GM12878 (cell line): ENCODE data around the gene TSC2. TPM values are rescaled to one million over a fixed set of nuclear protein-coding genes. Genes with fewer than 3 reads are reported as not detected.

Experiments used
- ATAC-seq: fragments of 200-7000 bp; cut with Tn5 transposase; 3 replicates; pipeline ENCODE4 v1.9.1; 2020; ENCODE audit warnings: mild to moderate bottlenecking, moderate library complexity
- BruUV-seq: library from RNA; stranded (reverse); fragments of 400-500 nt; replicated peaks from 2 replicates; lab custom pipeline; 2021; lab: Mats Ljungman, UMichigan
- CTCF ChIA-PET: fragments of 300-600 bp; sonication (Branson Sonifier 250); formaldehyde crosslinking; extraction: SDS; loops from one replicate; lab custom pipeline; 2021; ENCODE audit warnings: inconsistent platforms; lab: Yijun Ruan, JAX
- POLR2A ChIA-PET: fragments of 350-600 bp; formaldehyde crosslinking; extraction: SDS; loops from one replicate; lab custom pipeline; 2021; ENCODE audit warnings: inconsistent platforms; lab: Charles Lee
- RAD21 ChIA-PET: fragments of 300-600 bp; sonication (Branson Sonifier 250); formaldehyde crosslinking; loops from one replicate; lab custom pipeline; 2023; ENCODE audit warnings: antibody characterized with exemption; ENCODE audit not compliant: unreplicated experiment; lab: Charles Lee
- SMC1A ChIA-PET: fragments of 300-600 bp; sonication (Branson Sonifier 250); formaldehyde crosslinking; loops from one replicate; lab custom pipeline; 2023; ENCODE audit not compliant: unreplicated experiment, uncharacterized antibody; lab: Charles Lee
- DNase-seq: peaks from one replicate; pipeline ENCODE4 v3.0.0-alpha.2; 2011; ENCODE audit warnings: low read depth, low spot score
- FAIRE-seq: peaks from 3 replicates; lab custom pipeline; 2011; peaks lifted over from hg19 to GRCh38; lab: Jason Lieb, UNC
- H2AFZ ChIP-seq: 2 replicates; pipeline ENCODE4 v1.6.0; 2011; ENCODE audit warnings: low read depth, low read length, control low read depth; ENCODE audit not compliant: control insufficient read depth
- H3K27ac ChIP-seq: 2 replicates; pipeline ENCODE4 v1.5.1; 2011; ENCODE audit warnings: control low read depth; ENCODE audit not compliant: control insufficient read depth, insufficient read depth
- H3K27me3 ChIP-seq, 2 experiments: replicated peaks in 1 of 2; 2 replicates each; pipeline versions ENCODE4 v1.6.0 to v1.6.1; 2011; ENCODE audit warnings: low read length in 1 of 2; ENCODE audit not compliant: control insufficient read depth in 2 of 2, insufficient read depth in 2 of 2
- H3K36me3 ChIP-seq, 2 experiments: 2 replicates each; pipeline ENCODE4 v1.5.1; 2011; ENCODE audit warnings: low read length in 1 of 2; ENCODE audit not compliant: control insufficient read depth in 2 of 2, insufficient read depth in 2 of 2
- H3K4me1 ChIP-seq: 2 replicates; pipeline ENCODE4 v1.6.1; 2011; ENCODE audit warnings: mild to moderate bottlenecking, low read length, moderate library complexity, mixed read lengths; ENCODE audit not compliant: control insufficient read depth, insufficient read depth
- H3K4me2 ChIP-seq: 2 replicates; pipeline ENCODE4 v1.6.0; 2011; ENCODE audit warnings: control low read depth; ENCODE audit not compliant: control insufficient read depth, insufficient read depth
- H3K4me3 ChIP-seq: fragments of 200-600 bp; sonication (generic); 2 replicates; pipeline ENCODE4 v1.5.1; 2016
- H3K79me2 ChIP-seq: 2 replicates; pipeline ENCODE4 v1.6.0; 2011; ENCODE audit warnings: low read length; ENCODE audit not compliant: control insufficient read depth, insufficient read depth
- H3K9ac ChIP-seq: 2 replicates; pipeline ENCODE4 v1.8.0; 2011; ENCODE audit warnings: low read length, control low read depth, mixed read lengths; ENCODE audit not compliant: control insufficient read depth, insufficient read depth
- H3K9me3 ChIP-seq: replicated peaks from 3 replicates; pipeline ENCODE4 v1.5.1; 2011; ENCODE audit warnings: mild to moderate bottlenecking, low read length; ENCODE audit not compliant: control insufficient read depth, insufficient read depth
- H4K20me1 ChIP-seq: 2 replicates; pipeline ENCODE4 v1.6.0; 2011; ENCODE audit not compliant: control insufficient read depth, insufficient read depth
- BCLAF1 ChIP-seq: fragments of 450-650 bp; IDR thresholded peaks from 2 replicates; pipeline ENCODE4 v1.6.1; 2017; ENCODE audit warnings: antibody characterized with exemption, mild to moderate bottlenecking, moderate library complexity
- CHD1 ChIP-seq: IDR thresholded peaks from 2 replicates; pipeline ENCODE4 v1.6.1; 2012; ENCODE audit warnings: low read depth, low read length, improper control_type of control experiment
- CHD2 ChIP-seq: IDR thresholded peaks from 2 replicates; pipeline ENCODE4 v1.6.1; 2011; ENCODE audit warnings: low read depth, low read length, improper control_type of control experiment, borderline replicate concordance
- DPF2 ChIP-seq: fragments of 450-650 bp; IDR thresholded peaks from 2 replicates; pipeline ENCODE4 v1.6.1; 2017; ENCODE audit warnings: mild to moderate bottlenecking
- ELK1 ChIP-seq: IDR thresholded peaks from 2 replicates; pipeline ENCODE4 v1.6.1; 2012; ENCODE audit warnings: low read depth, low read length, improper control_type of control experiment
- GATAD2B ChIP-seq: fragments of 450-650 bp; conservative IDR thresholded peaks from 2 replicates; pipeline ENCODE4 v1.6.1; 2017; ENCODE audit warnings: low read depth, mild to moderate bottlenecking, moderate library complexity
- IKZF2 ChIP-seq, 2 experiments: fragments of 450-650 bp; IDR thresholded peaks; 2 replicates each; pipeline ENCODE4 v1.6.1; 2017; ENCODE audit warnings: mild to moderate bottlenecking in 2 of 2, moderate library complexity in 2 of 2
- NKRF ChIP-seq: fragments of 450-650 bp; conservative IDR thresholded peaks from 2 replicates; pipeline ENCODE4 v1.6.1; 2017; ENCODE audit warnings: mild to moderate bottlenecking, moderate library complexity
- NR2F1 ChIP-seq: fragments of 450-650 bp; conservative IDR thresholded peaks from 2 replicates; pipeline ENCODE4 v1.6.1; 2017; ENCODE audit warnings: mild to moderate bottlenecking
- POLR2A ChIP-seq: IDR thresholded peaks from 2 replicates; pipeline ENCODE4 v1.6.1; 2011; ENCODE audit warnings: low read depth, mild to moderate bottlenecking, low read length
- RAD21 ChIP-seq: IDR thresholded peaks from 2 replicates; pipeline ENCODE4 v1.6.1; 2011; ENCODE audit warnings: mild to moderate bottlenecking, low read depth, low read length, moderate library complexity; ENCODE audit not compliant: insufficient read depth
- RFX5 ChIP-seq: IDR thresholded peaks from 2 replicates; pipeline ENCODE4 v1.6.1; 2011; ENCODE audit warnings: low read depth, low read length, improper control_type of control experiment
- SMAD1 ChIP-seq: fragments of 450-650 bp; IDR thresholded peaks from 2 replicates; pipeline ENCODE4 v1.6.1; 2018; ENCODE audit warnings: mild to moderate bottlenecking, low read depth; ENCODE audit not compliant: partially characterized antibody
- ZBTB11 ChIP-seq: fragments of 450-650 bp; formaldehyde crosslinking; IDR thresholded peaks from 2 replicates; pipeline ENCODE4 v1.5.0; 2022; ENCODE audit warnings: mild to moderate bottlenecking, missing genetic modification characterization
- WGBS: methylation state at CpG from one replicate; pipeline ENCODE4 v1.1.6; 2016; ENCODE audit warnings: low lambda C conversion rate; ENCODE audit not compliant: insufficient replicate concordance, insufficient coverage; ENCODE audit errors: missing lambda C conversion rate; 5-methylcytosine and 5-hydroxymethylcytosine counted together
- in situ Hi-C: fragments of 300-500 bp; cut with MboI; formaldehyde crosslinking; loops from 9 replicates; pipeline ENCODE4 v1.14.3; 2018; ENCODE audit warnings: mixed read lengths
- intact Hi-C: fragments of 100-400 bp; cut with micrococcal nuclease; formaldehyde crosslinking; loops from one replicate; pipeline ENCODE4 v1.14.2; 2022; ENCODE audit not compliant: unreplicated experiment
- polyA plus RNA-seq, 11 experiments: library from polyadenylated mRNA; depleted of rRNA in 4 of 11; unstranded in 6 of 11; stranded (reverse) in 5 of 11; fragments of >200 nt; fragmentation: Nextera tagmentation in 4 of 11; fragmentation: Illumina TruSeq in 1 of 11; extraction: Ambion mirVana in 4 of 11; extraction: Trizol in 1 of 11; gene quantifications; 1 replicate in 1 of 11; 2 replicates in 10 of 11; pipeline versions ENCODE4 v1.2.1 to v1.2.3, GENCODE V29; 2011 to 2016; ENCODE audit warnings: inconsistent platforms in 2 of 11, missing spikeins in 2 of 11, low read depth in 1 of 11
- total RNA-seq, 4 experiments: library from RNA; depleted of rRNA in 3 of 4; stranded (reverse); fragments of >200 nt in 3 of 4; fragmentation: Illumina TruSeq in 1 of 4; extraction: Trizol in 1 of 4; gene quantifications; 2 replicates each; pipeline versions ENCODE4 v1.2.1 to v1.2.3, GENCODE V29; 2013 to 2021

The TSC2 gene
- total and polyA plus RNA-seq, 10 of the 15 experiments (the other 5 are each of a cell fraction or from before 2014, with no cell fraction given): 1.6 to 77.0 (median 21.6) TPM

GRCh38 chr16:2008009-2008526, 39.7 kb upstream of the TSC2 start:
- H2AFZ ChIP-seq: no peak overlapping the region
- peaks cover 0 to 8% of the 10 kb centered on the region in 2 experiments; a peak in 2 of 4 replicates for H3K36me3 ChIP-seq
- in situ Hi-C loops: no loop called here
- peak overlapping the region; percentile 92 for H3K9ac ChIP-seq
- DNase-seq (no peak), FAIRE-seq (no peak), ATAC-seq (peak; percentile 6; the same call in 1 of the 3 replicates)
- intact Hi-C loops: loop anchor here (5.0 kb wide), 1 partner anchor 144 kb away; no protein-coding TSS in a partner anchor
- H3K4me2 ChIP-seq: peak overlapping the region; percentile 98
- H3K4me3 ChIP-seq: peak overlapping the region; percentile 100
- no peaks in the 10 kb centered on the region for H3K9me3 ChIP-seq
- peaks cover 22% of the 10 kb centered on the region for H3K4me1 ChIP-seq
- H3K79me2 ChIP-seq: peaks cover 67% of the 10 kb centered on the region
- SMC1A ChIA-PET: interaction anchor here (1.1 to 1.9 kb wide), 3 partner anchors 27 to 147 kb away, joined by 3 to 5 read pairs (median 3); partner anchors contain the start of genes NOXO1, NTHL1, TRAF7 and TSC2
- RAD21 ChIA-PET: interaction anchor here (1.0 to 1.3 kb wide), 2 partner anchors 17 to 43 kb away, joined by 3 read pairs; partner anchors contain the start of gene RPS2
- 2% methylated on average over 15 of the region's 15 CpGs for WGBS
- no peaks in the 10 kb centered on the region for H3K27me3 ChIP-seq
- POLR2A ChIA-PET: interaction anchor here (0.6 to 2.2 kb wide), 5 partner anchors 12 to 147 kb away, joined by 3 to 14 read pairs (median 7); partner anchors contain the start of gene TRAF7
- CTCF ChIA-PET: interaction anchor here (0.7 to 1.4 kb wide), 5 partner anchors 9 to 132 kb away, joined by 3 to 8 read pairs (median 3); no protein-coding TSS in a partner anchor
- TSS peak; percentile 85 for BruUV-seq
- H4K20me1 ChIP-seq: peaks cover 6% of the 10 kb centered on the region
- peak overlapping the region; percentile 89 for H3K27ac ChIP-seq
- no peak; the same call in 1 of the 2 replicates for TF ChIP-seq GATAD2B
- no peak for TF ChIP-seq RAD21
- peak; percentile 60 for TF ChIP-seq NR2F1
- TF ChIP-seq IKZF2 (IDR thresholded peaks at IDR 0.05): 0 out of 4 replicates have a peak, but pooled peaks of 1 of the 2 experiments have one; percentile 17
- no peak for TF ChIP-seq RFX5
- no peak for TF ChIP-seq SMAD1
- TF ChIP-seq BCLAF1: no peak
- 0 out of 2 replicates have a peak, but pooled peaks have one; percentile 31 for TF ChIP-seq NKRF
- 0 out of 2 replicates have a peak, but pooled peaks have one; percentile 32 for TF ChIP-seq POLR2A
- TF ChIP-seq ELK1: no peak
- TF ChIP-seq DPF2: 0 out of 2 replicates have a peak, but pooled peaks have one; percentile 21
- TF ChIP-seq CHD1: no peak
- TF ChIP-seq ZBTB11: no peak
- TF ChIP-seq CHD2: no peak
